ENCODE measurements around the gene RAB31.

GRCh38 chr18:9694952-9695495 lies 13.1 kb upstream of the RAB31 start:
- no peak for TF ChIP-seq ZNF518A (tag by site-specific recombination; conservative IDR thresholded peaks at IDR 0.05; ENCODE audit: low read depth)
- TF ChIP-seq REST (tag by site-specific recombination; IDR thresholded peaks at IDR 0.05): no peak
- TF ChIP-seq SP2 (tag by site-specific recombination; IDR thresholded peaks at IDR 0.05): no peak
- TF ChIP-seq GLI2 (tag by site-specific recombination; IDR thresholded peaks at IDR 0.05; ENCODE audit: borderline replicate concordance, low read depth): no peak
- no peak for TF ChIP-seq PRDM10 (tag by site-specific recombination; IDR thresholded peaks at IDR 0.05)
